Rectal smooth muscle tissue (tissue), 1 donor: ENCODE data around the gene SMIM35.
A peak's percentile ranks its signal among the peaks of the same experiment; 100 is the strongest.

Experiments
- H3K27ac ChIP-seq: one replicate; pipeline ENCODE4 v1.7.0; 2013; ENCODE audit warnings: low read depth, low read length, inconsistent platforms
- H3K27me3 ChIP-seq: one replicate; pipeline ENCODE4 v1.7.0; 2013; ENCODE audit warnings: low read length; ENCODE audit not compliant: control insufficient read depth, insufficient read depth
- H3K36me3 ChIP-seq: one replicate; pipeline ENCODE4 v1.7.0; 2013; ENCODE audit warnings: low read length; ENCODE audit not compliant: control insufficient read depth, insufficient read depth
- H3K4me1 ChIP-seq: one replicate; pipeline ENCODE4 v1.7.0; 2013; ENCODE audit warnings: low read length; ENCODE audit not compliant: control insufficient read depth, insufficient read depth
- H3K4me3 ChIP-seq: one replicate; pipeline ENCODE4 v1.7.0; 2013; ENCODE audit warnings: low read length
- H3K9ac ChIP-seq: one replicate; pipeline ENCODE4 v1.7.0; 2013; ENCODE audit warnings: low read length

SMIM35 gene

GRCh38 chr11:118084247-118084646 is 2.5 kb downstream of the SMIM35 start:
- H3K4me3 ChIP-seq, result no peak overlapping the region
- H3K36me3 ChIP-seq, result no peaks in the 10 kb centered on the region
- no peak overlapping the region for H3K9ac ChIP-seq
- H3K27me3 ChIP-seq, result no peaks in the 10 kb centered on the region
- peaks cover 3% of the 10 kb centered on the region for H3K4me1 ChIP-seq
- no peak overlapping the region for H3K27ac ChIP-seq

GRCh38 chr11:118082880-118083552 is 3.7 kb downstream of the SMIM35 start:
- no peak overlapping the region for H3K9ac ChIP-seq

GRCh38 chr11:118081241-118081958 is 5.4 kb downstream of the SMIM35 start:
- Histone ChIP-seq H3K27ac (no peak overlapping the region), H3K27me3 (no peaks in the 10 kb centered on the region), H3K9ac (no peak overlapping the region), H3K36me3 (no peaks in the 10 kb centered on the region), H3K4me1 (peaks cover 3% of the 10 kb centered on the region), H3K4me3 (no peak overlapping the region)

More at GRCh38 chr11:118082880-118083552, 3.7 kb downstream of the SMIM35 start:
- H3K27me3 ChIP-seq, result no peaks in the 10 kb centered on the region
- no peak overlapping the region for H3K4me3 ChIP-seq
- H3K36me3 ChIP-seq, result no peaks in the 10 kb centered on the region
- peaks cover 3% of the 10 kb centered on the region for H3K4me1 ChIP-seq
- no peak overlapping the region for H3K27ac ChIP-seq

GRCh38 chr11:118080296-118080695 is 6.5 kb downstream of the SMIM35 start:
- H3K36me3 ChIP-seq, result no peaks in the 10 kb centered on the region
- no peak overlapping the region for H3K4me3 ChIP-seq
- H3K27ac ChIP-seq, result no peak overlapping the region
- no peak overlapping the region for H3K9ac ChIP-seq
- no peaks in the 10 kb centered on the region for H3K27me3 ChIP-seq
- peaks cover 3% of the 10 kb centered on the region for H3K4me1 ChIP-seq

GRCh38 chr11:118079491-118079890 is 7.3 kb downstream of the SMIM35 start:
- Histone ChIP-seq H3K9ac (no peak overlapping the region), H3K27me3 (no peaks in the 10 kb centered on the region), H3K27ac (no peak overlapping the region), H3K36me3 (no peaks in the 10 kb centered on the region), H3K4me1 (peaks cover 2% of the 10 kb centered on the region), H3K4me3 (peak overlapping the region; percentile 35)

GRCh38 chr11:118078911-118079411 is 7.8 kb downstream of the SMIM35 start:
- no peak overlapping the region for H3K27ac ChIP-seq
- no peak overlapping the region for H3K9ac ChIP-seq
- no peaks in the 10 kb centered on the region for H3K27me3 ChIP-seq
- no peaks in the 10 kb centered on the region for H3K36me3 ChIP-seq
- H3K4me3 ChIP-seq, result peak overlapping the region; percentile 43
- no peaks in the 10 kb centered on the region for H3K4me1 ChIP-seq

GRCh38 chr11:118076754-118077281 is 9.9 kb downstream of the SMIM35 start, which contains the start of gene TMPRSS4:
Gene TMPRSS4, plus strand, starts transcription at chr11:118077078. Its CDS starts 225 bp downstream, at chr11:118077303.
- Histone ChIP-seq H3K27ac (no peak within 1 kb of the TSS), H3K4me1 (no peaks in the 10 kb centered on the region), H3K27me3 (no peaks in the 10 kb centered on the region), H3K36me3 (no peaks in the 10 kb centered on the region), H3K4me3 (peak within 1 kb of the TSS; percentile 52), H3K9ac (no peak within 1 kb of the TSS)

- Histone ChIP-seq H3K4me3 (no peak overlapping the region), H3K9ac (no peak overlapping the region), H3K36me3 (no peaks in the 10 kb centered on the region), H3K4me1 (no peaks in the 10 kb centered on the region), H3K27me3 (no peaks in the 10 kb centered on the region), H3K27ac (no peak overlapping the region)
Observed at GRCh38 chr11:118074785-118075184, 12.0 kb downstream of the SMIM35 start.

GRCh38 chr11:118074091-118074685 is 12.6 kb downstream of the SMIM35 start:
- Histone ChIP-seq H3K4me1 (no peaks in the 10 kb centered on the region), H3K36me3 (no peaks in the 10 kb centered on the region), H3K27ac (no peak overlapping the region), H3K27me3 (no peaks in the 10 kb centered on the region), H3K9ac (no peak overlapping the region), H3K4me3 (no peak overlapping the region)

- Histone ChIP-seq H3K4me3 (no peak overlapping the region), H3K9ac (no peak overlapping the region), H3K36me3 (no peaks in the 10 kb centered on the region), H3K27ac (no peak overlapping the region), H3K27me3 (no peaks in the 10 kb centered on the region), H3K4me1 (no peaks in the 10 kb centered on the region)
Observed at GRCh38 chr11:118073554-118073953, 13.2 kb downstream of the SMIM35 start.

- H3K4me3 ChIP-seq, result no peak overlapping the region
- H3K27me3 ChIP-seq, result peaks cover 2% of the 10 kb centered on the region
- H3K4me1 ChIP-seq, result no peaks in the 10 kb centered on the region
- no peaks in the 10 kb centered on the region for H3K36me3 ChIP-seq
- H3K9ac ChIP-seq, result no peak overlapping the region
- no peak overlapping the region for H3K27ac ChIP-seq
Observed at GRCh38 chr11:118071416-118072030, 15.2 kb downstream of the SMIM35 start.
